NCI-H748 (cell line): ENCODE measurements around the gene TSPY4.
"Not testable (repeated sequence)": the region's sequence is repeated elsewhere in the genome, so short reads cannot be mapped to it uniquely, and the experiment has no call there.

Experiments used
- DNase-seq: peaks from one replicate; lab custom pipeline; 2025; ENCODE audit not compliant: unreplicated experiment; lab: John Stamatoyannopoulos, UW

TSPY4 gene, protein sequence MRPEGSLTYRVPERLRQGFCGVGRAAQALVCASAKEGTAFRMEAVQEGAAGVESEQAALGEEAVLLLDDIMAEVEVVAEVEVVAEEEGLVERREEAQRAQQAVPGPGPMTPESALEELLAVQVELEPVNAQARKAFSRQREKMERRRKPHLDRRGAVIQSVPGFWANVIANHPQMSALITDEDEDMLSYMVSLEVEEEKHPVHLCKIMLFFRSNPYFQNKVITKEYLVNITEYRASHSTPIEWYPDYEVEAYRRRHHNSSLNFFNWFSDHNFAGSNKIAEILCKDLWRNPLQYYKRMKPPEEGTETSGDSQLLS

DNA sequence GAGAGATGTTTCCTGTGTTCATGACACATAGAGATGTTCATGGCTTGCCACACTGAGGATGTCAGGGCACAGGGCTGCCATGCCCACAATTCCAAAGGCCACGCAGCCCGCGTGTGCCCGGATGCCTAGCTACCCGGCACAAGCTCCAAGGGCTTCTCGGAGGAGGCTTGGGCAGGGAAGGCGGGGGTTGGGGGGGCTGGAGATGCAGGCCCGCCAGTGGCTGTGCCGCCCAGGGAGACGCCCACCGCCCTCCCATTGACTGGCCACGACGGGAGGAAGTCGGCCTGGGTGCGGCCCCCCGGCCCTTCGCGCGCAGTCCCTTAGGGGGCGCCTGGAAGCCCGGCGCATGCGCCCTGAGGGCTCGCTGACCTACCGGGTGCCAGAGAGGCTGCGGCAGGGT lies at the start of gene TSPY4:
TSPY4 (plus strand) TSS at position 301 of the 400 bp plus-strand sequence; CDS start at position 347, 46 bp downstream.
- DNase-seq: not testable (repeated sequence)

- no peak for DNase-seq
Observed at GRCh38 chrY:9320996-9321395, 16.3 kb upstream of the TSPY4 start.

GRCh38 chrY:9357497-9357896 lies 20.2 kb downstream of the TSPY4 start, which contains the start of gene TSPY8:
TSS of gene TSPY8 (plus strand) at chrY:9357797. CDS start at chrY:9357843, 46 bp downstream.
- DNase-seq: not testable (repeated sequence)
